Occipital lobe (tissue), 2 donors: ENCODE data around the gene PHF5A. TPM values are rescaled to one million over a fixed set of nuclear protein-coding genes. Genes with fewer than 3 reads are reported as not detected.
A peak's percentile ranks its signal among the peaks of the same experiment; 100 is the strongest.

Source experiments
- DNase-seq: peaks from one replicate; lab custom pipeline; 2025; lab: John Stamatoyannopoulos, UW
- total RNA-seq: library from RNA; depleted of rRNA; stranded (reverse); fragments of >200 nt; gene quantifications from one replicate; pipeline ENCODE4 v1.2.3, GENCODE V29; 2014

The PHF5A gene
- total RNA-seq, 1 donor from 2014 or later: 35.7 TPM

- peak; percentile 95 for DNase-seq
Measured at GRCh38 chr22:41417622-41418390, 50.7 kb downstream of the PHF5A start.

DNA sequence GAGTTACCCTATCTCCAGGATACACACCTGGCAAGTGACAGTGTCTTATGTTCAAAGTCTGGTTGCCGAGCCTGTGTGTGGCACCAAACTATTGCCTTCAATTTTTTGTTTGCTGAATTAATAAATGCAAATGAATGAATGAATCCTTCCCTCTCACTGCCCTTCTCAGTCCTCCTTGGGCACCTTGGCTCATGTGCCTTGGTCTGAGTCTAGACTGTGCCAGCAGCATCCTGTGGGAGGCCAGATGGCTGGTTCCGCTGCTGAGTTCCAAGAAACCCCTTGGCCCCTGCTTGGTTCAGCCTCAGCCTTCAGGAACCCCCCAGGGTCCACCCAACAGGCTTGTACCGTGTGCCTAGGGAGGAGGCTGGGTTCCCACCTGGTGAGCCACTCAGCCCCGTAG, 52.9 kb downstream of the PHF5A start:
- DNase-seq: no peak

- DNase-seq: peak; percentile 69
Measured at GRCh38 chr22:41411021-41411851, 57.3 kb downstream of the PHF5A start.

DNA sequence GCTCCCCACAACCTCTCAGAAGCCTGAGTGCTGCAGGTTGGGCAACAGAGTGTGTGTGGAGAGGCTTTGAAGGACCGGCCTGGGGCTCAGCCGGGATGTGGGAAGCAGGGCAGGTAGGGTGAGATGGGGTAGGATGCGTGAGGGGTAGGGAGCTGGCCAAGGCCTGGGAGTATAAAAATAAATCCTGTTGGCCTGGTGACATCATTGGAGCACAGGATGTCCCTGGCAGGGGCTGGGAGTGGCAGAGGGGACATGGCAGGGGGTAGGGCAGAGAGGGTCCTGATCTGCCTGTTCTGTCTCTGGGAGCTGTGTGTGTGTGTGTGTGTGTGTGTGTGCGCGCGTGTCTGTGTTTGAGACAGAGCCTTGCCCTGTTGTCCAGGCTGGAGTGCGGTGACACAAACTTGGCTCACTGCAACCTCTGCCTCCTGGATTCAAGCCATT, 58.2 kb downstream of the PHF5A start:
- no peak for DNase-seq

Other genes starting within 250 kb of the PHF5A start
- 2.8 TPM for gene CHADL, start 227.8 kb downstream of the PHF5A start, total RNA-seq
- gene RANGAP1, start 182.5 kb downstream of the PHF5A start, total RNA-seq: 28.7 TPM
- 51.3 TPM for gene ZC3H7B, start 167.2 kb downstream of the PHF5A start, total RNA-seq
- gene TEF, start 86.8 kb downstream of the PHF5A start, total RNA-seq: 10.0 TPM
- 15.6 TPM for gene TOB2, start 21.9 kb downstream of the PHF5A start, total RNA-seq
- gene ACO2, start 425 bp upstream of the PHF5A start, total RNA-seq: 64.4 TPM
- gene POLR3H, start 75.8 kb upstream of the PHF5A start, total RNA-seq: 23.7 TPM
- 9.4 TPM for gene CSDC2, start 92.3 kb upstream of the PHF5A start, total RNA-seq
- 17.2 TPM for gene PMM1, start 121.1 kb upstream of the PHF5A start, total RNA-seq
- gene DESI1, start 152.4 kb upstream of the PHF5A start, total RNA-seq: 18.1 TPM
- 208 TPM for gene XRCC6, start 152.6 kb upstream of the PHF5A start, total RNA-seq
- 62.9 TPM for gene SNU13, start 220.2 kb upstream of the PHF5A start, total RNA-seq
- 0.16 TPM for gene MEI1, start 230.8 kb upstream of the PHF5A start, total RNA-seq